HG03196 (cell line): ENCODE results near the gene COPS9.

ENCODE experiments used
- ATAC-seq: cut with Tn5 transposase; IDR thresholded peaks from one replicate; pipeline ENCODE4 v1.9.1; 2021; ENCODE audit not compliant: unreplicated experiment

COPS9 gene

GRCh38 chr2:240166761-240167587, 30.9 kb upstream of the COPS9 start:
- ATAC-seq = no peak

GRCh38 chr2:240166191-240166590, 30.1 kb upstream of the COPS9 start:
- ATAC-seq = no peak

GRCh38 chr2:240165661-240166060, 29.6 kb upstream of the COPS9 start:
- no peak for ATAC-seq

GRCh38 chr2:240165034-240165433, 28.9 kb upstream of the COPS9 start:
- no peak for ATAC-seq

- no peak for ATAC-seq
These were observed 28.5 kb upstream of the COPS9 start for GRCh38 chr2:240164586-240164985.

GRCh38 chr2:240163844-240164574, 27.9 kb upstream of the COPS9 start:
- no peak for ATAC-seq

GRCh38 chr2:240162939-240163714, 27.0 kb upstream of the COPS9 start:
- no peak for ATAC-seq

- no peak for ATAC-seq
These were observed 26.4 kb upstream of the COPS9 start for GRCh38 chr2:240162531-240162930.

GRCh38 chr2:240162032-240162431, 25.9 kb upstream of the COPS9 start:
- ATAC-seq = no peak

GRCh38 chr2:240161087-240161750, 25.1 kb upstream of the COPS9 start:
- no peak for ATAC-seq

- no peak for ATAC-seq
These were observed 24.4 kb upstream of the COPS9 start for GRCh38 chr2:240160291-240161086.

- no peak for ATAC-seq
These were observed 23.2 kb upstream of the COPS9 start for GRCh38 chr2:240159251-240159839.

- no peak for ATAC-seq
These were observed 21.0 kb upstream of the COPS9 start for GRCh38 chr2:240157147-240157470.

GRCh38 chr2:240156435-240157146, 20.5 kb upstream of the COPS9 start:
- no peak for ATAC-seq

- no peak for ATAC-seq
These were observed 19.8 kb upstream of the COPS9 start for GRCh38 chr2:240155745-240156390.

GRCh38 chr2:240155048-240155744, 19.1 kb upstream of the COPS9 start:
- no peak for ATAC-seq

- no peak for ATAC-seq
These were observed 18.5 kb upstream of the COPS9 start for GRCh38 chr2:240154606-240155005.

- ATAC-seq = no peak
These were observed 17.3 kb upstream of the COPS9 start for GRCh38 chr2:240153418-240153817.
